Lower lobe of right lung (tissue), 2 donors: ENCODE results near the gene GRXCR1. TPM values are rescaled to one million over a fixed set of nuclear protein-coding genes. Genes with fewer than 3 reads are reported as not detected.

Experiments used
- ATAC-seq, 2 donors: fragments of 200-7000 bp; cut with Tn5 transposase; one replicate each; pipeline ENCODE4 v1.9.1; 2020 to 2022; ENCODE audit warnings: mild to moderate bottlenecking in 2 of 2, moderate library complexity in 2 of 2
- DNase-seq: peaks from one replicate; pipeline ENCODE4 v3.0.0-alpha.2; 2020
- H3K27ac ChIP-seq: fragments of 200-600 bp; one replicate; pipeline ENCODE4 v1.8.0; 2022
- H3K27me3 ChIP-seq: fragments of 200-600 bp; one replicate; pipeline ENCODE4 v1.8.0; 2022; ENCODE audit warnings: low read depth
- H3K36me3 ChIP-seq: fragments of 200-600 bp; one replicate; pipeline ENCODE4 v1.8.0; 2022; ENCODE audit warnings: mild to moderate bottlenecking
- H3K4me1 ChIP-seq: fragments of 200-600 bp; one replicate; pipeline ENCODE4 v1.8.0; 2022
- H3K4me3 ChIP-seq: fragments of 200-600 bp; one replicate; pipeline ENCODE4 v1.8.0; 2022; ENCODE audit warnings: mild to moderate bottlenecking
- H3K9me3 ChIP-seq: fragments of 200-600 bp; one replicate; pipeline ENCODE4 v1.8.0; 2022
- CTCF ChIP-seq: fragments of 200-600 bp; IDR thresholded peaks from one replicate; pipeline ENCODE4 v1.8.0; 2022; ENCODE audit warnings: antibody characterized with exemption, mild to moderate bottlenecking
- intact Hi-C: fragments of 100-400 bp; cut with DNase I; formaldehyde crosslinking; loops from one replicate; pipeline ENCODE4 v1.11.0; 2022
- total RNA-seq: library from RNA; stranded (reverse); fragmentation: NEBNext Ultra II Directional; extraction: Animal tissue kit (Norgen Biotek cat#: 25700); gene quantifications from one replicate; pipeline ENCODE4 v1.2.1, GENCODE V29; 2021
- donor health status: DM: no; HTN: yes; CAD: no; lungs with severe emphysema.

The GRXCR1 gene
- total RNA-seq, 1 donor from 2014 or later: not detected

- no peaks in the 10 kb centered on the region for H3K4me1 ChIP-seq
- no peak overlapping the region for H3K27ac ChIP-seq
- no peak for DNase-seq
- H3K4me3 ChIP-seq: no peak overlapping the region
- peak in 1 of 2 donors; percentile 13 for ATAC-seq
- H3K36me3 ChIP-seq: no peaks in the 10 kb centered on the region
- no peaks in the 10 kb centered on the region for H3K27me3 ChIP-seq
- TF ChIP-seq CTCF: no peak
- intact Hi-C loops: no loop called here
- no peaks in the 10 kb centered on the region for H3K9me3 ChIP-seq
These were observed 14.6 kb downstream of the GRXCR1 start for GRCh38 chr4:42906891-42907759.

GRCh38 chr4:42910459-42910858, 17.9 kb downstream of the GRXCR1 start:
- H3K27me3 ChIP-seq: no peaks in the 10 kb centered on the region
- intact Hi-C loops: no loop called here
- ATAC-seq: no peak

GRCh38 chr4:42914937-42915336, 22.4 kb downstream of the GRXCR1 start:
- no peaks in the 10 kb centered on the region for H3K9me3 ChIP-seq
- DNase-seq: no peak
- no peak overlapping the region for H3K4me3 ChIP-seq
- ATAC-seq: no peak
- no peaks in the 10 kb centered on the region for H3K27me3 ChIP-seq
- no peak overlapping the region for H3K27ac ChIP-seq
- TF ChIP-seq CTCF: no peak
- no peaks in the 10 kb centered on the region for H3K4me1 ChIP-seq
- H3K36me3 ChIP-seq: no peaks in the 10 kb centered on the region
- intact Hi-C loops: no loop called here

More at GRCh38 chr4:42910459-42910858, 17.9 kb downstream of the GRXCR1 start:
- Histone ChIP-seq H3K4me3 (no peak overlapping the region), H3K27ac (no peak overlapping the region), H3K9me3 (no peaks in the 10 kb centered on the region), H3K36me3 (no peaks in the 10 kb centered on the region), H3K4me1 (no peaks in the 10 kb centered on the region)
- DNase-seq: no peak
- TF ChIP-seq CTCF: no peak

- no peak overlapping the region for H3K4me3 ChIP-seq
- no peaks in the 10 kb centered on the region for H3K36me3 ChIP-seq
- intact Hi-C loops: no loop called here
- no peaks in the 10 kb centered on the region for H3K9me3 ChIP-seq
- DNase-seq (no peak), ATAC-seq (no peak)
- H3K27ac ChIP-seq: no peak overlapping the region
- no peaks in the 10 kb centered on the region for H3K4me1 ChIP-seq
- no peak for TF ChIP-seq CTCF
- H3K27me3 ChIP-seq: no peaks in the 10 kb centered on the region
These were observed 23.0 kb downstream of the GRXCR1 start for GRCh38 chr4:42915484-42915883.

- Histone ChIP-seq H3K27ac (no peak overlapping the region), H3K4me1 (no peaks in the 10 kb centered on the region), H3K9me3 (no peaks in the 10 kb centered on the region), H3K27me3 (no peaks in the 10 kb centered on the region), H3K36me3 (no peaks in the 10 kb centered on the region), H3K4me3 (no peak overlapping the region)
- TF ChIP-seq CTCF: no peak
- DNase-seq: no peak
- no peak for ATAC-seq
- intact Hi-C loops: no loop called here
These were observed 24.8 kb downstream of the GRXCR1 start for GRCh38 chr4:42917296-42917695.
